D721Med (cell line): Measurements from ENCODE around the gene DVL1.

Source experiments
- DNase-seq: peaks from one replicate; pipeline ENCODE4 v3.0.0; 2011; ENCODE audit warnings: low spot score; ENCODE audit not compliant: insufficient read length
- FAIRE-seq: peaks from 2 replicates; lab custom pipeline; 2011; peaks lifted over from hg19 to GRCh38; lab: Jason Lieb, UNC
- TF ChIP-seq, protein P1 (sequence below): IDR thresholded peaks from 2 replicates; pipeline ENCODE4 v1.5.1; 2012; ENCODE audit warnings: mild to moderate bottlenecking, control low read depth; ENCODE audit not compliant: insufficient read depth; ENCODE audit errors: missing control alignments

DVL1 gene

DNA sequence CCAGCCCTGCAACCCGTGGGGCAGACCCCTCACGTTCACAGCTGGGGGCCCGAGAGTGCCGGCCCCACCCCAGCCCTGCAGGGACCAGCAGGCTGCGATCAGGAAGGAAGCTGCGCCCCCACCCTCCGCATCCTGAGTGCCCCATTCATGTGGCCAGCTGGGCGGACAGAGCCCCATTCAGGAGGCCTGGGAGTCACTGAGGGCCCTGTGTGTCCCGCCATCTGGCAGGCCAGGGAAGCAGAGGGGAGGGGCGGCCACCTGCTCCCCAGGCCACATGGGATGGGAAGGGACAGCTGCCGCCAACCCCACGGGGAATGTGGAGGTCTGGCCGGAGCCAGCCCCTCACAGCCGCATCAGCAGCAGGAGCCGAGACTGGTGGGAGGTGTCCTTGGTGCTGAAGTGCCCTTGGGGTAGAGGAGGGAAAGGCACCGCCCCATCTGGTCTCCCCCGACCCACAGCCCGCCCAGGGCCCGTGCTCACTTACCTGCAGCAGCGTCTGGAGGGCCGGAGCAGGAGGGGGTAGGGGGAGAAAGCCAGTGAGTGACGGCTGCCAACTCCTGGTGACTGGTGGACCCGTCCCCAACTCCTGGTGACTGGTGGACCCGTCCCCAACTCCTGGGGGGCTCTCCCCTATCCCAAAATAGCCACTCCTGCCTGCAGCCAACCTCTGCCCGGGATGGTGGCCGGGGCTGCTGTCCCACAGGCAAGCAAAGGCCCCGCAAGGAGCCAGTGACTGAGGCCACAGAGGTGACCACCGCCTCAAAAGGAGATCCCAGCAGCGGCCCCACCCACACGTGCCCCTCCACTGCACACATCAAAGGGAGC lies 50.1 kb downstream of the DVL1 start:
- FAIRE-seq = no peak
- TF ChIP-seq, protein P1, sequence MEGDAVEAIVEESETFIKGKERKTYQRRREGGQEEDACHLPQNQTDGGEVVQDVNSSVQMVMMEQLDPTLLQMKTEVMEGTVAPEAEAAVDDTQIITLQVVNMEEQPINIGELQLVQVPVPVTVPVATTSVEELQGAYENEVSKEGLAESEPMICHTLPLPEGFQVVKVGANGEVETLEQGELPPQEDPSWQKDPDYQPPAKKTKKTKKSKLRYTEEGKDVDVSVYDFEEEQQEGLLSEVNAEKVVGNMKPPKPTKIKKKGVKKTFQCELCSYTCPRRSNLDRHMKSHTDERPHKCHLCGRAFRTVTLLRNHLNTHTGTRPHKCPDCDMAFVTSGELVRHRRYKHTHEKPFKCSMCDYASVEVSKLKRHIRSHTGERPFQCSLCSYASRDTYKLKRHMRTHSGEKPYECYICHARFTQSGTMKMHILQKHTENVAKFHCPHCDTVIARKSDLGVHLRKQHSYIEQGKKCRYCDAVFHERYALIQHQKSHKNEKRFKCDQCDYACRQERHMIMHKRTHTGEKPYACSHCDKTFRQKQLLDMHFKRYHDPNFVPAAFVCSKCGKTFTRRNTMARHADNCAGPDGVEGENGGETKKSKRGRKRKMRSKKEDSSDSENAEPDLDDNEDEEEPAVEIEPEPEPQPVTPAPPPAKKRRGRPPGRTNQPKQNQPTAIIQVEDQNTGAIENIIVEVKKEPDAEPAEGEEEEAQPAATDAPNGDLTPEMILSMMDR = no peak
- DNase-seq = no peak

DNA sequence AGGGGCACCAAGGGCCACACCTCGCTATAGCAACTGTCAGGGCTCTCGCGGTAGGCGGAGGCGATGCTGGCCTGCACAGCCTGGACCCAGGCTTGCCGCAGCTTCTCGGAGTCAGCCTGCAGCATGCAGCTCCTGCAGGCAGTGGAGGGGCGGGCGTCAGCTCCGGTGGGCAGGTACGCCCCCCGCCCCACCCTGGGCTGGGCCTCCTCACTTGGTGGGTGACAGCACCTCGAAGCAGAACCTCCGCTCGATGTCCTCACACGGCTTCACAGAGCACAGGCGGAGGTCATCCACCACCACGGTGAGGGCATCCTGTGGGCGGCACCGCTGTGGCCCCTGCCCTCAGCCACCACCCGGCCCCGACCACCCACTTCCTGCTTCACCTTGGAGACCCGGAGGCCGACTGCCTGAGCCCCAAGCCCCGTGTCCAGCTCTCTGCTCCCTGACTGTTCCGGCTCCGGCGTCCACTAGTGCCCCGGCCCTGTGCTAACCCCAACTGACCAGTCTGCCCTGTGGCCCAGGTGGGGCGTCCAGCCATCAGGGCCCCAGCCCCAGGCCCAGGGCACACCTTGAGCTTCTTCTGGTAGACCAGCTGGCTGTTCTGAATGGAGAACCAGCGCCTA lies 51.3 kb downstream of the DVL1 start:
- TF ChIP-seq, protein P1 = no peak
- no peak for FAIRE-seq
- no peak for DNase-seq

DNA sequence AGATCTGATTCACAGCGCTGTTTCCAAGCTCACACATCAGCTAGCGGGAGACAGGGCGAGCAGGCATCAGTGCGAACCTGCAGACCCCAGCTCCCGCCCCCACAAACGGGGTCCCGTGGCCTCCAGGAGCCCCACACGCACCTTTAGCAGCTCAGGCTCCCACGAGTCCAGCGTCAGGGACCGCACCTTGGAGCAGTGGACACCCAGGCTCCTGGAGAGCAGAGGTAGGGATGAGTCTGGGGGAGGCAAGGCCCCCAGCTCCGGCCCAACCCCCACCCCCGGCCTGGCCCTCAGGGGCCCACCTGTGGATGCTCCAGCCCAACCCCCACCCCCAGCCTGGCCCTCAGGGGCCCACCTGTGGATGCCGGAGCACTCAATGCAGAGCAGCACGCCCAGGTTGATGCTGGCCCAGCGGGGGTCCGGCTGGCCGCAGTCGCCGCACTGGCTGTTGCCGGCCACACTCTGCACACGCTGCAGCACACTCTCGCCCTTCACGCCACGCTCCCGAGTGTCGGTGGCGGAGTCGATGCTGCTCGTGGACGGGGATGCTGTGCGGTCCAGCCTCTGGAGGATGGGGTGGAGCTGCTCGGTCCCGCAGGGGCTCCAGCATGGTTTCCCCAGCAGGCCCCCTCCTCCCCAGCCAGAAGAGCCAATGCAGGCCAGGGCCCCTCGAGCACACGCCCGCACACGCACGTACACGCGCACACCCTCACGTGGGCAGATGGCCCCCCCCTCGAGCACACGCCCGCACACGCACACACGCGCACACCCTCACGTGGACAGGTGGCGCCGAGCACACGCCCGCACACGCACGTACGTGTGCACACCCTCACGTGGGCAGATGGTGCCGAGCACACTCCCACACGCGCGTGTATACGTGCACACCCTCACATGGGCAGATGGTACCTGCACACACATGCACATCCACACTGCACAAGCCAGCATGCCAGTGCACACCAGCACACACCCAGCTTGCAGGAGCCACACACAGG lies 52.9 kb downstream of the DVL1 start:
- no peak for FAIRE-seq
- DNase-seq = no peak
- TF ChIP-seq, protein P1 = no peak

DNA sequence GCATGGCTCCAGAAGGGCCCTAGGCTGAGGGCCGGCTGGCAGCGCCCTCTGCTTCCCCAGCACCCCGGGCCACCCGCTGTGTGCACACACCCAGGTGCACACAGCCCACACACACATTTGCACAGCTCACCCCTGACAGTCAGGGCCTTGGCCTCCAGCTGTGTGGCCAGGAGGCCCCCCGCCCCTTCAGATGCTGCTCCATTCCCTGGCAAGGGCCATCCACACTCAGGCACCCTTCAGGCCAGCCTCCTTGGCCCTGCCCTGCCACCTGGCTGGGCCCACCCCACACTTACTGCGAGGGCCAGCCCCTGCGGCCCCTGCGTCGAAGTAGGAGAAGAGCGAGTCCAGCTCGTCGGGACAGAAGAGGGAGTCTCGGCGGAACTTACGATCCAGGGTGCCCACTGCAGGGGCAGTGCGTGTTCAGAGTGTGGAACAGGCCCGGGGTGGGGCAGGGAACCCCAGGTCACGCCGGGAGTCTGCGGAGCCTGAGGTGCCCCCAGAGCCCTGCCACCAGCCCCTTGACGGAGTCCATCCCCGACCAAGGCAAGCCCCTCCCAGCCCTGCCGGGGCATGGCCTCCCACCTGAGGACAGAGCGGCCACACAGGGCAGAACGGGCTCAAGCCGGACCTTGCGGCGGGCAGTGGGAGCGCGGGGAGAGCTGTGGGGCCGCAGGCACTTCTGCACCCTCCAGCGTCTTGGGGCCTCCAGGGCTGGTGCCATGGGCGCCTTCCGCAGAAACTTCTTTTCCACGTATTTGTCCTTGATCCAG lies 53.9 kb downstream of the DVL1 start:
- FAIRE-seq = no peak
- TF ChIP-seq, protein P1 = no peak
- DNase-seq = no peak

DNA sequence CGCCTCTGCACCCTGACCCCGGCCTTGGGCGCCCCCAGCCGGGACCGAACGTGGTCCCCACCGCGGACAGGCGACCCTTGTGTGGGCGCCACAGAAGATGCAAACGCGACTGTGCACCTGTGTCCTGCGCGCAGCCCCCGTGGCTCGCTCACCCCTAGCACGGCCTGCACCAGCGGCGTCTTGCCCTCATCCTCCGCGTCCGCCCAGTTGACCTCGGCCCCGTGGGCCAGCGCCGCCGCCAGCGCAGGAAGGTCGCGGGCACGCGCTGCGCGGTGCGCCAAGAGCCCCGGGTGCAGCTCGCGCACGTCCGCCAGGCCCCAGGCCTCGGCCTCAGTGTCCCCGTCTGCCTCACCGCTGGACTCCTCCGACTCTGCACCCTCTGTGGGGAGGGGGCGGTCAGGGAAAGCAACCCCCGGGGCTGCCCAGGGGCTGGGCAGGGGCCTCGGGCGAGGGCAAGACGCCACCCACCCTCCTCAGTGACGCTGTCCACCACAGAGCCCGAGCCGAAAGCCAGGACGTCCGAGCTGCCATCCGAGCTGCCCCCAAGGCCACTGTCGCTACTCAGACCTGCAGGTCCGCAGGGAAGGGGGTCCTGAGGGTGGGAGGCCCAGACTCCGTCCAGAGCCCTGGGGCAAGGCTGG lies 54.8 kb downstream of the DVL1 start:
- no peak for FAIRE-seq
- no peak for DNase-seq
- TF ChIP-seq, protein P1 = no peak
